ENCODE results near the gene TMCC2. TPM values are rescaled to one million over a fixed set of nuclear protein-coding genes. Genes with fewer than 3 reads are reported as not detected.

Gene TMCC2
- total RNA-seq, 4 donors from 2014 or later: 0.33 to 2.1 (median 1.1) TPM

GRCh38 chr1:205304695-205305070 is 76.9 kb downstream of the TMCC2 start:
- TF ChIP-seq, protein P1, sequence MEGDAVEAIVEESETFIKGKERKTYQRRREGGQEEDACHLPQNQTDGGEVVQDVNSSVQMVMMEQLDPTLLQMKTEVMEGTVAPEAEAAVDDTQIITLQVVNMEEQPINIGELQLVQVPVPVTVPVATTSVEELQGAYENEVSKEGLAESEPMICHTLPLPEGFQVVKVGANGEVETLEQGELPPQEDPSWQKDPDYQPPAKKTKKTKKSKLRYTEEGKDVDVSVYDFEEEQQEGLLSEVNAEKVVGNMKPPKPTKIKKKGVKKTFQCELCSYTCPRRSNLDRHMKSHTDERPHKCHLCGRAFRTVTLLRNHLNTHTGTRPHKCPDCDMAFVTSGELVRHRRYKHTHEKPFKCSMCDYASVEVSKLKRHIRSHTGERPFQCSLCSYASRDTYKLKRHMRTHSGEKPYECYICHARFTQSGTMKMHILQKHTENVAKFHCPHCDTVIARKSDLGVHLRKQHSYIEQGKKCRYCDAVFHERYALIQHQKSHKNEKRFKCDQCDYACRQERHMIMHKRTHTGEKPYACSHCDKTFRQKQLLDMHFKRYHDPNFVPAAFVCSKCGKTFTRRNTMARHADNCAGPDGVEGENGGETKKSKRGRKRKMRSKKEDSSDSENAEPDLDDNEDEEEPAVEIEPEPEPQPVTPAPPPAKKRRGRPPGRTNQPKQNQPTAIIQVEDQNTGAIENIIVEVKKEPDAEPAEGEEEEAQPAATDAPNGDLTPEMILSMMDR (IDR thresholded peaks at IDR 0.05; ENCODE audit: low read depth): no peak

DNA sequence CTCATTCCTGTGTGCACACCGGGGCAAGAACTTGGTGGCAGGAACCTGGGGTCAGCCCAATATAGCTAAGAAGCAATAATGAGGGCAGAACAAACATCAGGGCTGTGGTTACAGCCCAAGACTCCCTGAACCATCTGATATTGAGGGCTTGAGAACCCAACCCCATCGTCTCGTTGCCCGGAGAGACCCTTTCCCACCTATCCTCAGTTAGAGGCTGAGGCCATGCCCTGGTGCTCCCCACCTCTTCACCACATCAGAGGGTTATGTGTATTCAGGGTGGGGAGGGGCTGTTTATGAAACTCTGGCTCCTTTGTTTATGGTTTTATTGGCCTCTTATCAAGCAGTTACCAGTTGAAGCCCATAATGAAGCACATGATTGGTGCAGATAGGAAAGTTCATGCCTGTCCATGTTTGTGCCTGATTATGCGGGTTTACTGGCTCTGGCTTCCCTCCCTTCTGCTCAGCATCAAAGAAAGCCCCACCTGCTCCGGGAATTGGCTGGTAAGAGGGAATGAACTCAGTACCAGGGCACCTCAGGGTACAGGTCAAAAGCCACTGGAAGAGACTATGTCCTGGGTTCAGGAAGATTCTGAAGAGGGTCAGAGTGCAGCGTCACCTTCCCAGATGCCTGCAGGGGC is 79.3 kb downstream of the TMCC2 start:
- TF ChIP-seq, protein P1 (IDR thresholded peaks at IDR 0.05; ENCODE audit: low read depth): no peak

DNA sequence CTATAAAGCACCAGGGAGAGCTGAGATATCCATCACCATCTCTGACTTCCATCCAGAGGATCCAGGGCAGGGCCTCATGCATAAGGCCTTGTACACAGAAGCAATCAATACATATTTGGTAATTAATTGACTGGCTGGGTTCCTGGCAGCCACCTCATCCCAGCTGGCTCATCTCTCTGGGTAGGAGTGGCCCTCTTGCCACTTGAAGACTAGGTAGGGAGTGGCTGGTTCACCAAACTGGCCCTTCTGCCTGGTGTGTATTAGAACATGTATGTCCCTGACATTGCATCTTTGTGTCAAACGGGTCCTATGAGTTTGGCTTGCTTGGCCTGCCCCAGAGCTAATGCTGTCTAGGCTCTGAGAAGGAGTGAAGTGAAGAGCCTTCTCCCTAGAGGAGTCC is 82.0 kb downstream of the TMCC2 start:
- TF ChIP-seq, protein P1 (IDR thresholded peaks at IDR 0.05; ENCODE audit: low read depth): no peak

DNA sequence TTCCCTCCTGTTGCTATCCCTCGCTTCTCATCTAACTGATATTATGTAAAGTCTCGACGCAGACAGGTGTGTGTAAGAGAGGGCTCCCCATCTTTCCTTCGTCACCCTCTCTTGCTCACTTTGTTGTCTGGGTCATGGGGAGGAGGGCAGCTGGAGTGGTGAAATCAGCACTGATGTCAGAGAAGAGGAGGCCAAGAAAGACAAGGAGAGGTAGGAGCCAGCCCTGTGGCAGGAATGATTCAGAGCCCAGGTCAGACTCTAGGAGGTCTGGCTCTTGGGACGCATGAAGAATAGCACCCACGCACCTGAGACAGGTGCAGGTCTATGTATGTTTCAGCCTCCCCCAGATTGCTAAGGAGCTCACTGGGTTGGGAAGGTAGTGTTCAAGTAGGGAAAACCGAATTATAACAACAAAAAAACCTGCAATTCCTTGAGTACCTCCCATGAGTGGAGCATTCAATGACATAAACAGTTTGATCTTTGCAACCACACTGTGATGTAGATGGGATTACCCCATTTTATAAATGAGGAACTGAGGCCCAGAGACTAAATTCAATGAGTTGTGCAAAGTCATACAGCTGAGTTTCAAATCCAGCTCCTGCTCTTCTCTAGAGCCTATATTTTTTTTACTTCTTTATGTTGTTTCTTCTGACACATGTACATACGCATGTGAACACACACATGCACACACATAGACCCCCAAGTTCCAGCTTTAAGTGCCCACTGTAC is 83.4 kb downstream of the TMCC2 start:
- TF ChIP-seq, protein P1 (IDR thresholded peaks at IDR 0.05; ENCODE audit: low read depth): no peak

DNA sequence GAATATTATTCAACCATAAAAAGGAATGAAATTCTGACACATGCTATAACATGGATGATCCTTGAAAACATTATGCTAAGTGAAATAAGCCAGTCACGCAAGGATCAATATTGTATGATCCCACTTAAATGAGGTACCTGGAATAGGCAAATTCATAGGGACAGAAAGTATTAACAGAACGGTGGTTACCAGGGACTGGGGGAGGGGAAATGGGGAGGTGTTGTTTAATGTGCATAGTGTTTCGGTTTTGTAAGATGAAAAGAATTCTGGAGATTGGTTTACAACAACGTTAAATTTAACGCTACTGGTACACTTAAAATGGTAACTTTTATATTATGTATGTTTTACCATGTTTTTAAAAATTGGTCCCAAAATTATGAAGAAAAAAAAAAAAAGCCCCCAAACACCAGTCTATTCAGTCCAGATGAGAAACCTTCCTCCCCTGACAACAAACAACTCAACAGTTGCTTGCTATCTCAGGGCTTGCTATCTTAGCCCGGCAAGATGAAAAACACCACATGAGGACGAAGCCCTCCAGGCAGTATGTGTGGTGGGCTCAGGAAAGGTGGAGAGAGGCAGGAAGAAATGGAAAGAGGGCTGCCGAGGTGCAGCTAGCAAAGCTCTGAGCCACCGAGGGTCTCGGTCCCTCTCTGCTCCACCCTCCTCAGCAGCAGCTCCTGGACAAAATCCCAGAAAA is 85.3 kb downstream of the TMCC2 start:
- TF ChIP-seq, protein P1 (IDR thresholded peaks at IDR 0.05; ENCODE audit: low read depth): no peak

DNA sequence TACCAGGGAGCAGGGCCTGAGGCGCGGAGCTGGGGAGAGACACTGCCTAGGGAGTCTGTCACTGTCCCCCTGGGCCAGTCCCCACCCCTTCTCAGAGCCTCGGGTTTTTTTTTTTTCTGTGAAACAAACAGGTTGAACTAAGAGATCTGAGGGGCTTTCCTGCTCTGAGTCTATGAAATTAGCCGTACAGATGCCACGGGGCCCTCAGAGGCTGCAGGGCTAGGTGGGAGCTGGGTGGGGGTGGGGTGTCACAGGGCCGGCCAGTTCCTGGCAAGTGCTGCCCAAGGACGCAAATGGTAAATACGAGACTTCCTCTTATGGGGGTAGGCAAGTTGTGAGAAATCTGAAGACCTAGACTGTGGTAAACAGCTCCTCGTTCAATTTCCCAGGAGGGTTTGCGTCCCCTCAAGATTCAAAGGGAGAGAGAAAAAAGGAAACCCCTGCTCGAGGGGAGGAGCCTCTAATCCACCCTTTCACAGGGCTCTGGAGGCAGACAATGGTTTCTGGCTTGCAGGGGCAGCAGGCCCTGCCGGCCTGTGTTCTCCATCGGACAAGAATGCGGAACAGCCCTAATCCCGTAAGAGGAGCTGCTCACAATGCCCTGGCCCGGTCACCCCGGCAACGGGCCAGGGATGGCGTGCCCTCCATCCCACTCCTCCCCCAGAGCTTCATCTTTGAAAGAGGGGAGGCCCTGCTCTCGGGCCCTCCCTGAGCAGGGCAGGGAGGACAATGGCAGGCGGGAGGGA is 86.0 kb downstream of the TMCC2 start:
- TF ChIP-seq, protein P1 (IDR thresholded peaks at IDR 0.05; ENCODE audit: low read depth): no peak

All from subcutaneous adipose tissue (tissue), 4 donors.